HG02623 (cell line): Measurements from ENCODE around the gene ROPN1B.

ENCODE experiments used
- ATAC-seq: cut with Tn5 transposase; IDR thresholded peaks from one replicate; pipeline ENCODE4 v1.9.1; 2021; ENCODE audit warnings: moderate library complexity; ENCODE audit not compliant: unreplicated experiment

Gene ROPN1B

GRCh38 chr3:126003447-126004190, 34.6 kb downstream of the ROPN1B start:
- ATAC-seq: no peak

DNA sequence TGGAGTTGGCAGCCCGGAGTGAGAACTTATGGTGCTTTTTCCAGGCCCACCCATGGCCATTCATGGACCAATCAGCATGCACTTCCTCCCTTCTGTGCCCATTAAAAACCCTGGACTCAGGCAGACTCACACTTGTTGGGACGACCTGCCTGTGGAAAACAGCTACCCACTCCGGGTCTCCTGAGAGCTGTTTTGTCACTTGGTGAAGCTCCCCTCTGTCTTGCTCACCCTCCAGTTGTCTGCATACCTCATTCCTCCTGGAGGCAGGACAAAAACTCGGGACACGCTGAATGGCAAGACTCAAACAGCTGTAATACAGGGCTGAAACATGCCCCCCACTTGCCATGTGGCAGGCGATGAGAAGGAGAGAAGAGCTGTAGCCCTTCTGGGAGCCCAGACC, 35.2 kb downstream of the ROPN1B start:
- no peak for ATAC-seq

- ATAC-seq: no peak
Observed at GRCh38 chr3:126004692-126005091, 35.7 kb downstream of the ROPN1B start.

GRCh38 chr3:126005951-126006350, 37.0 kb downstream of the ROPN1B start:
- ATAC-seq: no peak

GRCh38 chr3:126008219-126008618, 39.2 kb downstream of the ROPN1B start:
- no peak for ATAC-seq

DNA sequence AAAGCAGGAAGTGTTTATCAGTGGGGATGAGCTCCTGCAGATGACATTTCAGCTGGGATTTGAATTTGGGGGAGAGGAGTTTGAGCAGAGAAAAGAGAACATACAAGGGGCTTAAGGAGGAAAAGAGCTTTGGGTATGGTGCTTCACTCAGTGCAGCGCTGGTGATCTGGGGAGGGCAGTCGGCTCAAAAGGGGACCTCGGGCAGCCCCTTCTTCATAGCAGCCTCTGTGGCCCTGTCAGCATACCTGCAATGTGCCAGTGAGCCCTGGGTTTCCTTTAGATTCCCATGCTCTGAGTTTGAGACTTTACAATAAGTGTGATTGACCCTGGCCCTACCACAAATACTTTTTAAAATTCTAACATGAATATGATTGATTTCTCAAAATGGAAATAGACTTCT, 40.2 kb downstream of the ROPN1B start:
- ATAC-seq: no peak

DNA sequence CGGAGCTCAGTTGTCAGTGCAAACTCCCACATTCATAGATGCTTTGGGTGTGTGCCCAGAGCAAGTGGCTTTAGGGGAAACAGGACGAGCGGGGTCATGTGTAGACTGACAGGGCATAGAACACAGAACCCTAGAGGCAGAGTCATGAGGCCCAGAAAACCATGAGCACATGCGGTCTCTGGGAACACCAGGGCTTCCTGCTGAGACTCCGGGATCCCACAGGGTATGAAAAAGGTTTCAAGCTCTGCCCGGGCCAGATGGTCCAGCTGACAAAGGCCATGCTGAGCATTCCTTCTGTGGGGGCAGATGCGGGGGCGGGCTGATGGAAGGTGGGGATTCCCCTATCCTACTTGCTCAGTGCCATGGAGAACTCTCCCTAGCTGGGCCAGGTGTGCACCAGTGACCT, 44.8 kb downstream of the ROPN1B start:
- ATAC-seq: no peak

DNA sequence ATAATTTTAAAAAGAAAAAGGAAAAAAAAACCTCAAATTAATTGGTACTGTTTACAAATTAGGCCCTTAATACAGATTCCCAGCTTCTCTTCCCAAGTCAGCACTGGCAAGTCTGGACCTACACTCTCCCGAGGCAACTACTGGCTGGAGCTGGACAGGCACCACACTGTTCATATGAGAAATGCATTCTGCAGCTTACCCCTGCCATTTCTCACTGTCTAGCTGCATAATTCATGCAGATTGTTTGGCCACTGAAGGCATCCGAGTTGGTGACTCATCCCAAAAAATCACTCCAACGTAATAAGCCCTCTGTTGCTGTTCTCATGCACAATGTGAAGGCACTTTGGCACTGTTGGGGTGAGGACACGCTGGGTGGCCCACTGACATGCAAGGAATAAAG, 45.3 kb downstream of the ROPN1B start:
- no peak for ATAC-seq

DNA sequence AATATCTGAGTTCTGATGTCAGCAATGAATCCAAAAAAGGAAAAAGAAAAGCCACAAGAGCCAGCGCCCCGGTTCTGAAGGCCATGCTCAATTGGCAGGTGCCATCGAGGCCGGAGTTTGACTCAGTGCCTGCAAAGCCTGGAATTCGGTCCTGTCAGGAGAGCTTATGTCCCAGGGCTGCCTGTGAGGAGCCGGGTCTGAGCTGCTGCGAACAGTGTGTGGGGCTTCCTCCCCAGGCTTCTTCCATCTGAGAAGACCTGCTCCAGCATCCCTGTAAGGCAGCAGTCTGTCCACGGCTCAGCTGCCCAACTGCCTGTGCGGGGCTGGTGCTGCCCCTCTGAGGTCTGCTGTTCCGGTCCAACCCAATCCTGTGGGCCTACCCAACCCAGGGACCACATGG, 46.1 kb downstream of the ROPN1B start:
- ATAC-seq: no peak

DNA sequence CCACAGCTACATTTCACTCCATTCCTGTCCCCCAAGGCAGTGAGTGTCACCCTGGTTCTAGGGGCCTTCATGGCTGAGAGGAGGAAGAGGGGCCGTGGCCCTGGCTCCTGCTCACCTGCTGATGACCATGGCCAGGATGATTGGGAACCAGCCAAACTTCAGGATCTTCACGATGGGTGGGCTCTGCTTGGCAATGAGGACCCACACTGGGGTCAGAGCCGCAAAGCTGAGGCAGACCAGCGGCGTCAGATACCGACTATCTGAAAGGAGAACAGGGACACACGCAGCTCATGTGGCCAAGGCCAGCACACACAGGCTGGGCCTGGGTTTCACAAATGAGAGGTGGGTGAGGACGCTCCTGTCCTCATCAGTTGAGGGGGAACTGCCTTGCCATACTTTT, 47.6 kb downstream of the ROPN1B start:
- no peak for ATAC-seq

DNA sequence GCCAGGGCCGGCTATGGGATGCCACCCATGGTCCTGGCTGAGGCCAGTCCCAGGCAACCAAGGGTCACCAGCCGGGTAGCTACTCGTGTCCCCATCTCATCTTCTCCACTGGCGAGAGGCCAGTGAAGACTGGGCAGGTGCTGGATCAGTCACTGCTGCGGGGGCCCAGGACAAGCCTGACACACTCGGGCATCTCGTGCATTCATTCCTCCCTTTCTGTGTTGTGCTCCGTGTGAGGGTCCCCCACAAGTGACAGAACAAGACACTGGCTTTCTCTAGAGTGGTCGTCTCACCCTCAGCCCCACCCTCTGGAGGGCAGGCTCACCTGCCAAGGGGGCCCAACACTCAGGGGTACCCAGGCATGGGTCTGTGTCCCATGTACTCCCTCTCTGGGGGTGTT, 48.4 kb downstream of the ROPN1B start:
- no peak for ATAC-seq

- no peak for ATAC-seq
Observed at GRCh38 chr3:126018545-126018944, 49.6 kb downstream of the ROPN1B start.

DNA sequence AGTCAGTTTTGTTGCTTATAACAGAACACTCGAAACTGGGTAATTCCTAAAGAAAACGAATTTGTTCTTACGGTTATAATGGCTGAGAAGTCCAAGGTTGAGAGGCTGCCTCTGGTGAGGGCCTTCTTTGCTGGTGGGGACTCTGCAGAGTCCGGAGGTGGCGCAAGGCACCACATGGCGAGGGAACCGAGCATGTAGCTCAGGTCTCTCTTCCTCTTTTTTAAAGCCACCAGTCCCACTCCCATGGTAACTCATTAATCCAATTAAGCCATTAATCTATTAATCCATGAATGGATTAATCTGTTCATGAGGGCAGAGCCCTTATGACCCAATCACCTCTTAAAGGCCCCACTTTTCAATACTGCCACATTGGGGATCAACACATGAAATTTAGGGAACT, 50.0 kb downstream of the ROPN1B start:
- no peak for ATAC-seq

- no peak for ATAC-seq
Observed at GRCh38 chr3:126019683-126020082, 50.7 kb downstream of the ROPN1B start.

DNA sequence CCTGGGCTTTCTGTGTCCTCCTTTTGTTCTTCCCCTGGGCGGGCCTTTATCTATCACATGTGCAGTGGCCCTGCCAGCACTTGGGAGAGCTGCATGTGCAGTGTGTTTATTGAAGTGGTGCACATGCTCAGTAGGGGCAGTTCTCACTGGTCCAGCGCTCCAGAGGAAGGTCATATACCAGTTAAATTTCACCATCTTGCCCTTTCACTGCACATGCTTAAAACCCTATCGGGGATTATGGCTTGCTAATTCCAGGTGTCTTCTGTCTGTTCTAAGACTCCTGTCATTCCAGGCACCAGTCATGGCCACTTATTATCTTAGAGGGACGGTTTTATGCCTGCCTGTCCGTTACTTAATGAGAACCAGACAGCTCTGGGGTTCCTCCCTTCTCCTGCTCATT, 52.2 kb downstream of the ROPN1B start:
- no peak for ATAC-seq

GRCh38 chr3:126021702-126022101, 52.7 kb downstream of the ROPN1B start:
- ATAC-seq: no peak

GRCh38 chr3:126022741-126023359, 53.9 kb downstream of the ROPN1B start:
- ATAC-seq: no peak

DNA sequence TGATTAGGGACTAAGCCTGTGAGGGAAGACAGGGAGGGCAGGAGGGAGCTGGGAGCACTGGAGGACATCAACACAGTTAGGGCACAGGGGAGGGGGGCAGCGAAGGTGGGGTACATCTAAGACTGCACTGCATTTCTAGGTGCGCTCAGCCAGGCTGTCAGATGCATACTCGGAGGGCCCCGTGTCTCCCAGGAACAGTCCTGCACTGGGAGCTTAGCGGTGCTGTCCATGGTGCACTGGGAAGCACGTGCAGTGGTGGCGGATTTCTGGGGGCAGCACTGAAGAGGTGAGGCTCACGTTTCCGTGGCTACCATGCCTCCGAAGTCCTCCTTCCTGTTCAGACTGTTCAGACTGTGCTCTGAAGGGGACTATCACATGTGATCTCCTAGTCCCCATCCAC, 54.4 kb downstream of the ROPN1B start:
- ATAC-seq: no peak

GRCh38 chr3:126024049-126024854, 55.3 kb downstream of the ROPN1B start:
- ATAC-seq: no peak

GRCh38 chr3:126025116-126025729, 56.2 kb downstream of the ROPN1B start:
- ATAC-seq: no peak

DNA sequence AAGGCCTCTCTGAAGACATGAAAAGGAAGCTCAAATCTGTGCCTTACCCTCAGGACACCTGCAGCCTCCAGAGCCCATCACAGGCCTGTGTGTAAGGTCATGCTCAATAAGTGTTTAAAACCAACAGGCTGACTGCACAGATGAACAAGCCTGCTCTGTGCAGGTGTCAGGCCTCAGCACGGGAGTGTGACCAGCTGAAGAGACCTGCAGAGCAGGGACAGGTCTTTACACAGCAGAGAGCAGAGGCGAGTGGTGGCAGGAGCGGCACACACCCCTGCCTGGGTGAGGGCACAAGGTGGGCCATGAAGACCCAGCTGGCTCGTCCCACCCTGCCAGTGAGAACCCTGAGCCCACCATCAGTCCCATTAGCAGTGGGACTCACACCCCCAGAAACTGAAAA, 56.9 kb downstream of the ROPN1B start:
- ATAC-seq: no peak
